Nephron (organoid): ENCODE results near the gene LAMA2.

Source experiments
- H3K27ac Mint-ChIP-seq, 3 experiments: 2 replicates each; pipeline ENCODE4 v1.8.0; 2020; ENCODE audit warnings: mixed read lengths in 3 of 3, mild to moderate bottlenecking in 2 of 3, moderate library complexity in 1 of 3
- H3K27me3 Mint-ChIP-seq: 2 replicates; pipeline ENCODE4 v1.8.0; 2021; ENCODE audit warnings: low read depth, mild to moderate bottlenecking, moderate library complexity, mixed read lengths
- H3K36me3 Mint-ChIP-seq: 2 replicates; pipeline ENCODE4 v1.8.0; 2020; ENCODE audit warnings: low read depth, mixed read lengths
- H3K4me1 Mint-ChIP-seq: 2 replicates; pipeline ENCODE4 v1.8.0; 2020; ENCODE audit warnings: mixed read lengths
- H3K4me3 Mint-ChIP-seq, 3 experiments: 2 replicates each; pipeline ENCODE4 v1.8.0; 2020; ENCODE audit warnings: mild to moderate bottlenecking in 3 of 3, mixed read lengths in 3 of 3, moderate library complexity in 2 of 3
- H3K9me3 Mint-ChIP-seq: 2 replicates; pipeline ENCODE4 v1.8.0; 2020; ENCODE audit warnings: mixed read lengths
- CTCF ChIP-seq, 3 experiments: fragments of 200-600 bp; sonication (generic); IDR thresholded peaks; one replicate each; pipeline ENCODE4 v1.5.0; 2021; ENCODE audit warnings: antibody characterized with exemption in 3 of 3; ENCODE audit not compliant: unreplicated experiment in 3 of 3

The LAMA2 gene

GRCh38 chr6:128882991-128883611 is at the start of gene LAMA2:
Gene LAMA2 (plus strand): TSS chr6:128883138. CDS start chr6:128883246, 108 bp downstream.
- peak in 1 of 3 experiments; percentile 29 for TF ChIP-seq CTCF (IDR thresholded peaks at IDR 0.05; ENCODE audit: unreplicated experiment in 3 of 3)
- no peaks in the 10 kb centered on the region for H3K9me3 Mint-ChIP-seq
- no peaks in the 10 kb centered on the region for H3K27me3 Mint-ChIP-seq
- H3K27ac Mint-ChIP-seq = peak within 1 kb of the TSS; percentile 75 to 90 (median 87)
- H3K4me1 Mint-ChIP-seq = peaks cover 19% of the 10 kb centered on the region
- no peaks in the 10 kb centered on the region for H3K36me3 Mint-ChIP-seq
- peak within 1 kb of the TSS; percentile 81 to 95 (median 93) for H3K4me3 Mint-ChIP-seq

DNA sequence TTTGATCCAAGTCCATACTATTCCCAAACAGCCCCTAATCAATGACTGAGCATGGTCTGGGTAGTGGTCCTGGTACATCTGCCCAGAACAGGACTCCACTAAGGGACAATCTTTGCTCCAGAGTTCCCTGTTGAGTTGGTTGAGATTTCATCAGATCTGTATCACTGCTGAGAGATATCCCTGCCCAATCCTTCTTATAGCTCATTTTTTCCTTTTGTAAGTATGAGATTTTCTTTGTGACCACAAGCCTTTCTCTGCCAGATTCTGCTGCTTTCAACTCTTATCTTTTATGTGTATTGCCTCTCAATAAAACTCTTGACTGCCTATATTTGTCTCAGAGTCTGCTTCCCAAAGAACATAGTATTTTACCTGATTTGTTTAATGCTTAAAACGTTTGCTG is 46.2 kb upstream of the LAMA2 start:
- H3K27ac Mint-ChIP-seq = no peak overlapping the region
- H3K9me3 Mint-ChIP-seq = peaks cover 12% of the 10 kb centered on the region
- H3K36me3 Mint-ChIP-seq = no peaks in the 10 kb centered on the region
- TF ChIP-seq CTCF (IDR thresholded peaks at IDR 0.05; ENCODE audit: unreplicated experiment in 3 of 3) = no peak
- no peaks in the 10 kb centered on the region for H3K27me3 Mint-ChIP-seq
- H3K4me1 Mint-ChIP-seq = no peaks in the 10 kb centered on the region
- no peak overlapping the region for H3K4me3 Mint-ChIP-seq

GRCh38 chr6:128841518-128841917 is 41.4 kb upstream of the LAMA2 start:
- Mint-ChIP-seq H3K9me3 (peaks cover 3% of the 10 kb centered on the region), H3K36me3 (no peaks in the 10 kb centered on the region), H3K27ac (no peak overlapping the region), H3K27me3 (no peaks in the 10 kb centered on the region), H3K4me3 (no peak overlapping the region), H3K4me1 (no peaks in the 10 kb centered on the region)
- TF ChIP-seq CTCF (IDR thresholded peaks at IDR 0.05; ENCODE audit: unreplicated experiment in 3 of 3) = no peak

DNA sequence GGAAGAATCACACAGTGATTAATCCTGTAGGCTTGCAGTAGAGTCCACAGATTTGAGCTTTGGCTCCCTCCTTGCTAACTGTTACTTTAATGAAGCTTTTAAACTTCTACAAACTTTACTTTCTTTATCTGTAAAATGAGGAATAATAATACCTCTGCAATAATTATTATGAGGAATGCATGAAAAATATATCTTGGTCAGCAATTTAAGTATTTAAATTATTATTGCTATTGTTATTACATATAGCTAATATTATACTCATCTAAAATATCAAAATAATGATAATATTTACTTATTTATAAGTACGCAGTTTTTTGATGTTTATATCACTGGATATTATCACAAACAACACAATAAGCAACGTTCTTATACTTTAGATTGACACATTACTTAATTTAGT is 38.3 kb upstream of the LAMA2 start:
- Mint-ChIP-seq H3K4me1 (no peaks in the 10 kb centered on the region), H3K27ac (no peak overlapping the region), H3K36me3 (no peaks in the 10 kb centered on the region), H3K27me3 (no peaks in the 10 kb centered on the region), H3K4me3 (no peak overlapping the region), H3K9me3 (peaks cover 3% of the 10 kb centered on the region)
- no peak for TF ChIP-seq CTCF (IDR thresholded peaks at IDR 0.05; ENCODE audit: unreplicated experiment in 3 of 3)

DNA sequence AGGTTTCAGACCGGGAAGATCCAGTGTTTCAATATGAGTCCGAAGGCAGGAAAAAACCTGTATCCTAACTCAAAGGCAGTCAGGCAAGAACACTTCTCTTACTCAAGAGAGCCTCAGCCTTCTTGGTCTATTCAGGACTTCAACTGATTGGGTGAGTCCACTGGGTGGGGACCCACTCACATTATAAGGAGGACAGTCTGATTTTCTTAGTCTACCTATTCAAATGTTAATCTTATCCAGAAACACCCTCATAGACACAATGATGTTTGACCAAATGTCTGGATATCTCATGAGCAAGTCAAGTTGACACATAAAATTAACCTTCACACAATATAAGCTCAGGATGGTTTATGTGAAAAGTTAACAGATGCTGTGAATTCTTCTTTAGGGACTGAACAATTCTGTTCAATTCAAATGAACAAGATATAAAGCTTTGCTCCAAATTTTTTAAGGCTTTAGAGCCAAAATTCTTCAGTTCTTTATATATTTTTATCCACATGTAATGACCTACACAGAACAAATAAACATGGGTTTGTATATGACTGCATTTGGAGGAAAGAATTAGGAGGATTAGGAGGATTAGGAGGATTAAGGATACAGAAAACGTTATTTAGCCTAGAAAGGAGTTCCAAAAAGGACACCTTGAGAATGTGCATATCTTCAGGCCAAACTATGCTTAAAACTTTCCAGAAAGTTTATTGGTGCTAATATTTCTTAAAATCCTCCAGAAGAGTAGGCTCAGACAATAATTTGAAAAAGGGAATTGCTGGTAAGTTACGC is 35.3 kb upstream of the LAMA2 start:
- TF ChIP-seq CTCF (IDR thresholded peaks at IDR 0.05; ENCODE audit: unreplicated experiment in 3 of 3) = no peak
- peak overlapping the region in 1 of 3 experiments; percentile 30 for H3K27ac Mint-ChIP-seq
- no peaks in the 10 kb centered on the region for H3K36me3 Mint-ChIP-seq
- H3K9me3 Mint-ChIP-seq = no peaks in the 10 kb centered on the region
- H3K4me3 Mint-ChIP-seq = no peak overlapping the region
- no peaks in the 10 kb centered on the region for H3K27me3 Mint-ChIP-seq
- no peaks in the 10 kb centered on the region for H3K4me1 Mint-ChIP-seq
